Ammon's horn (tissue), 1 donor: ENCODE results near the gene KIF2A.

ENCODE experiments used
- DNase-seq: peaks from one replicate; pipeline ENCODE4 v3.0.0-alpha.2; 2016; ENCODE audit warnings: low spot score

Gene KIF2A

GRCh38 chr5:62385131-62385530 is 79.1 kb downstream of the KIF2A start:
- DNase-seq = no peak

GRCh38 chr5:62385816-62386400 is 79.9 kb downstream of the KIF2A start:
- no peak for DNase-seq

GRCh38 chr5:62386824-62387223 is 80.8 kb downstream of the KIF2A start:
- no peak for DNase-seq

GRCh38 chr5:62395210-62395950 is 89.4 kb downstream of the KIF2A start:
- DNase-seq = no peak

GRCh38 chr5:62403411-62404250 is 97.6 kb downstream of the KIF2A start, which contains the start of gene DIMT1:
TSS of gene DIMT1 (minus strand) at chr5:62403905. CDS start at chr5:62403772, 133 bp downstream.
- peak; percentile 99 for DNase-seq

GRCh38 chr5:62412549-62413329 is 106.7 kb downstream of the KIF2A start, which contains the start of gene IPO11:
TSS of gene IPO11 (plus strand) at chr5:62412763. CDS start at chr5:62437280, 24,517 bp downstream.
- peak; percentile 99 for DNase-seq

GRCh38 chr5:62413711-62414110 is 107.7 kb downstream of the KIF2A start:
- no peak for DNase-seq

- DNase-seq = no peak
Measured at GRCh38 chr5:62418462-62419076, 112.6 kb downstream of the KIF2A start.

GRCh38 chr5:62419609-62420008 is 113.6 kb downstream of the KIF2A start:
- no peak for DNase-seq

- no peak for DNase-seq
Measured at GRCh38 chr5:62421414-62421813, 115.4 kb downstream of the KIF2A start.

GRCh38 chr5:62424763-62425162 is 118.8 kb downstream of the KIF2A start:
- no peak for DNase-seq

- no peak for DNase-seq
Measured at GRCh38 chr5:62431735-62432620, 126.0 kb downstream of the KIF2A start.

GRCh38 chr5:62432621-62433064 is 126.6 kb downstream of the KIF2A start:
- DNase-seq = no peak
